Peyer's patch (tissue), 4 donors: Measurements from ENCODE around the gene ACACA. TPM values are rescaled to one million over a fixed set of nuclear protein-coding genes. Genes with fewer than 3 reads are reported as not detected.

Experiments
- DNase-seq, 3 donors: peaks; one replicate each; pipeline ENCODE4 v3.0.0-alpha.2; 2017 to 2019
- H3K27ac ChIP-seq, 4 donors: fragments of 200-600 bp; sonication (generic); one replicate each; pipeline ENCODE4 v1.5.1; 2016 to 2019
- H3K27me3 ChIP-seq, 2 donors: fragments of 200-600 bp; sonication (generic); one replicate each; pipeline ENCODE4 v1.5.1; 2019
- H3K36me3 ChIP-seq, 3 donors: fragments of 200-600 bp; sonication (generic); one replicate each; pipeline ENCODE4 v1.5.1; 2016 to 2019
- H3K4me1 ChIP-seq, 4 donors: fragments of 200-600 bp; sonication (generic); one replicate each; pipeline ENCODE4 v1.5.1; 2016 to 2019
- H3K4me3 ChIP-seq, 4 donors: fragments of 200-600 bp; sonication (generic); 1 replicate in 3 of 4; 2 replicates in 1 of 4; pipeline ENCODE4 v1.5.1; 2016 to 2019; ENCODE audit warnings: mild to moderate bottlenecking in 1 of 4
- H3K9me3 ChIP-seq, 4 donors: fragments of 200-600 bp; sonication (generic); one replicate each; pipeline ENCODE4 v1.5.1; 2016 to 2019; ENCODE audit warnings: mild to moderate bottlenecking in 1 of 4
- CTCF ChIP-seq, 6 experiments: fragments of 450-650 bp in 4 of 6; fragments of 200-600 bp in 2 of 6; sonication (generic) in 1 of 6; IDR thresholded peaks; one replicate each; pipeline ENCODE4 v1.5.1; 2017 to 2019; ENCODE audit warnings: antibody characterized with exemption in 6 of 6, mild to moderate bottlenecking in 3 of 6, moderate library complexity in 1 of 6
- POLR2A ChIP-seq, 2 donors: fragments of 450-650 bp; IDR thresholded peaks; one replicate each; pipeline ENCODE4 v1.5.1; 2017; ENCODE audit warnings: antibody characterized with exemption in 2 of 2, mild to moderate bottlenecking in 2 of 2, moderate library complexity in 2 of 2
- total RNA-seq, 4 donors: library from RNA; depleted of rRNA; stranded (reverse); fragments of >200 nt; gene quantifications; one replicate each; pipeline ENCODE4 v1.1.0, GENCODE V29; 2016

The ACACA gene
- total RNA-seq, 4 donors from 2014 or later = 31.7 to 71.7 (median 43.0) TPM

GRCh38 chr17:37365589-37365988 lies 41.0 kb downstream of the ACACA start:
- no peak overlapping the region for H3K27ac ChIP-seq
- no peaks in the 10 kb centered on the region for H3K36me3 ChIP-seq
- TF ChIP-seq POLR2A (IDR thresholded peaks at IDR 0.05) = no peak
- no peak for TF ChIP-seq CTCF (IDR thresholded peaks at IDR 0.05)
- H3K4me3 ChIP-seq = no peak overlapping the region
- no peaks in the 10 kb centered on the region for H3K4me1 ChIP-seq
- no peaks in the 10 kb centered on the region for H3K9me3 ChIP-seq
- no peaks in the 10 kb centered on the region for H3K27me3 ChIP-seq
- DNase-seq = no peak

- Histone ChIP-seq H3K36me3 (no peaks in the 10 kb centered on the region), H3K4me3 (no peak overlapping the region), H3K4me1 (peaks cover 0 to 24% (median 0%) of the 10 kb centered on the region in 4 donors), H3K27ac (no peak overlapping the region), H3K27me3 (no peaks in the 10 kb centered on the region), H3K9me3 (no peaks in the 10 kb centered on the region)
- TF ChIP-seq POLR2A (IDR thresholded peaks at IDR 0.05) (no peak), CTCF (IDR thresholded peaks at IDR 0.05) (no peak)
- DNase-seq = no peak
These were observed 45.1 kb downstream of the ACACA start for GRCh38 chr17:37361543-37361942.

- no peak for TF ChIP-seq POLR2A (IDR thresholded peaks at IDR 0.05)
- TF ChIP-seq CTCF (IDR thresholded peaks at IDR 0.05) = no peak
- DNase-seq = no peak
- Histone ChIP-seq H3K36me3 (no peaks in the 10 kb centered on the region), H3K4me1 (peaks cover 0 to 24% (median 0%) of the 10 kb centered on the region in 4 donors), H3K27ac (no peak overlapping the region), H3K4me3 (no peak overlapping the region), H3K27me3 (no peaks in the 10 kb centered on the region), H3K9me3 (no peaks in the 10 kb centered on the region)
These were observed 46.0 kb downstream of the ACACA start for GRCh38 chr17:37360632-37361031.

GRCh38 chr17:37359682-37360188 lies 46.9 kb downstream of the ACACA start:
- H3K9me3 ChIP-seq = no peaks in the 10 kb centered on the region
- no peak for TF ChIP-seq CTCF (IDR thresholded peaks at IDR 0.05)
- TF ChIP-seq POLR2A (IDR thresholded peaks at IDR 0.05) = no peak
- no peak for DNase-seq
- peak overlapping the region; percentile 62 to 84 (median 79) for H3K27ac ChIP-seq
- no peaks in the 10 kb centered on the region for H3K27me3 ChIP-seq
- peak overlapping the region; percentile 56 to 95 (median 78) for H3K4me3 ChIP-seq
- no peaks in the 10 kb centered on the region for H3K36me3 ChIP-seq
- H3K4me1 ChIP-seq = peaks cover 0 to 24% (median 0%) of the 10 kb centered on the region in 4 donors

GRCh38 chr17:37358830-37359681 lies 47.6 kb downstream of the ACACA start:
- peak overlapping the region; percentile 62 to 84 (median 79) for H3K27ac ChIP-seq
- H3K4me3 ChIP-seq = peak overlapping the region; percentile 56 to 95 (median 78)
- H3K9me3 ChIP-seq = no peaks in the 10 kb centered on the region
- no peaks in the 10 kb centered on the region for H3K27me3 ChIP-seq
- TF ChIP-seq CTCF (IDR thresholded peaks at IDR 0.05) (peak; percentile 10 to 58 (median 50)), POLR2A (IDR thresholded peaks at IDR 0.05) (peak; percentile 5 to 51)
- no peaks in the 10 kb centered on the region for H3K36me3 ChIP-seq
- peaks cover 0 to 24% (median 0%) of the 10 kb centered on the region in 4 donors for H3K4me1 ChIP-seq
- peak; percentile 92 to 97 (median 96) for DNase-seq
